HG02884 (cell line): Measurements from ENCODE around the gene FAM186B.

ENCODE experiments used
- ATAC-seq: cut with Tn5 transposase; IDR thresholded peaks from one replicate; pipeline ENCODE4 v1.9.1; 2021; ENCODE audit warnings: mild to moderate bottlenecking, moderate library complexity; ENCODE audit not compliant: unreplicated experiment

The FAM186B gene

DNA sequence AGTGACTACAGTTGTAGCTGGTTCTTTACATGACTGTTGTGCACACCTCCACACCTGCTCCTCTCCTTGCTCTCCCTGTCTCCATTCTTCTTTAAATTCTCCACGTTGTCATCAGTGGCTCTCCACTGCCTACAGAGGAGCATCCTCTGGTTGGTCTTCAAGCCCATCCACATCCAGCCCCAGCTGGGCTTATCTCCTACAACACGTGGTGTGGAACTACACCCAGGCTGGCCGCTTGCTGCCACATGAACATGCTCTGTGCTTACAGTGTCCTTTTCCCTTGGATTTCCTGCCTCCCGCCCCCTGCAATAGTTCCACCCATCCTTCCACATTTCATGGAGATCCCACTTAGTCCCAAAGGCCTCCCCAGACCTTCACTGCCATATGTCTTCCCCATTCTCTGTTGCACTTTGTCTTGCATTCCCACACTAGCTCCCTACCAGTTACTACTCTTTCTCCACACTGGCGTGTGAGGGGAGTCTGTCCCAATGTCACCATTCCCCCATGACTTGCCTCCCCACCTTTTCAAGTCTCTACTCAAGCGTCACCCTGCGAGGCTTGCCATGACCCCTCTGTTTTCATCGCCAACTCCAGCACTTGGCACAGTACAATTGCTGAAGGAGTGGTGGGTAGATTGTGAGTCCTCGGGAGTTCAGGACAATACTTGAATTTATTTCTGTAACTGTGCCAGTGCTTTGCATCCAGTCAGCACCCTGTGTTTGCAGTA lies 27.7 kb downstream of the FAM186B start:
- ATAC-seq: no peak

DNA sequence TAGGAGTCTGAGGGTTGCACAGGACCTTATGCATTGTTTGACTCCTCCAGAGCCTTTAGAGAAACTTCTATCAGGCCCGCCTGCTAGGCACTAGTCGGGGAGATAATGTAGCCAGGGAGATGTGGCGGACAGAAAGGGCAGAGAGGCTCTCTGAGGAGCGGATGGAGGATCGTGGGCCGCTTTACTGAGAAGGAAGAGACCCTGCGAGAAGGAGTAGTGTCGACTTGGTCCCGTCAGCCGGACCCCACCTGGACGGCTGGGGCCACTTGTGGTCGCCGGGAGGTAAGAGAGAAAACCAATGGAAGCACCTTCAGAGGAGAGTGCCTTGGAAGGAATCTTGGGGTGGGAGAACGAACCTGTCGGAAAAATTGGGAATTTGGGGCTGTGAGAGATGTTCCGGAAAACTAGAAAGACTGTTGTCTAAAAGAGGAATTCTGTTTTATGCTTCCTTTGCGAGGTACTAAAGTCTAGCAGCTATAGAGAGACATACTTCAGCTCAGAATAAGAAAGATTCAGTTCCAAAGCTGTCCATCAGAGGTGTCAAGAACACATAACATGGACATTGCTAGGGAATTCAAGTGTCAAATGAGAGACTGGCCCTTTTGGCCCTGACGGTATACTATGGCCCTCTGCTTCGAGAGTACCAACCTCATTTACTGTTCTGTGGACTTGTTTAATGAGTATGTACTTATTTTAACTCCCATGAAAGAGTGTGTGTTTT lies 36.8 kb downstream of the FAM186B start:
- ATAC-seq: peak; percentile 17

DNA sequence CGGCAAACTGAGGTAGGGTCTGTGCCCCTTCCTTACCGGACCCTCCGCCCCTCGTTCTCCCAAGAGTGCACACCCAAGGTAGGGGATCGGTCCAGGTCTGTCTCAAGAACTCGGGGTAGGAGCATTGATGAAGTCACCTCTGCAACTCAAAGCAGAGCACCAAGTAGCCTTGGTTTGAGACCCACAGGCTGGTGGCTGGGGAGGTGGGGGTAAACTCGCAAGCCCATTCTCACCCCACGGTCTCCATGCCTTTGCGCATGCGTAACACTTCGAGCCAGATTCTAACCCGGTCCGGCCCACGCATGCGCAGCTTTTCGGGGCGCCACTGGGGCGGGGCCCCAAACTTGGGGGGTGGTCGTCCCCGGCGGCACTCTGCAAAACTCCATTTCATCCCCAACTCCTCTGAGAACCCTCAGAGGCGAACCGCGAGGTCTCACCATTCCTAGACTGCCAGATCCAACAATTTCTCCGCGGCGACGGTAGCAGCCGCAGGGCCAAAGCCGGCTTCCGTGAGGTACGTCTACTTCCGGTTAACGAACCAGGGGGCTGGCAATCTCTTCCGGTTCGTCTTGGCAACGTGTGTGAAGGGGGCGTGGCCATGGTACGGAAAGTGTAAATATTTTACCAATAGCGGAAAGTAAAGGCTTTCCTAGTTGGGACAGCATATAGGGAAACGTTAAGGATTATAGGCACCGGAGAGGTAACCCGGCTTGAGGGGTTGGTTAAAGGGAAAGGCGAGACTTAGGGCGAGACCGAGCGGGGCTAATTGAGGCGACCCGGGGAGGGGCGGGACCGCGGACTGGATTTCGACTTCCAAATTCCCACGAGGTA lies 37.6 kb downstream of the FAM186B start, which contains the start of gene MCRS1:
Gene MCRS1 (minus strand): TSS at position 532 of the 831 bp plus-strand sequence. CDS start 1,411 bp downstream, outside the sequence.
- ATAC-seq: peak; percentile 75

DNA sequence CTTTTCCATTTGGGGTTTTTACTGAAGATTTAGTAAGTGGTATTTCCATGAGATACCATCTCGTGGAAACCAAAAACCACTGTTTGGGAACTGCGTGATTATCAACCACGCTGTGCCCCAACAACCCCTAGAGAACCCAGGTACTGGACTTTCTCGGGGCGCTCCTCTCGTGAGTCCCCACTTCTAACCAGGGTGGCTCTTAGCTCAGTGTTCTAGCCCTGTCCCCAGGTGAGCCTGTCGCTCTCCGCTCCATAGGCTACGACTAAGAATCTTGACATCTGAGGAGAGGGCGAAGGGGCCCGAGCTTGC lies 38.2 kb downstream of the FAM186B start:
- peak; percentile 5 for ATAC-seq

DNA sequence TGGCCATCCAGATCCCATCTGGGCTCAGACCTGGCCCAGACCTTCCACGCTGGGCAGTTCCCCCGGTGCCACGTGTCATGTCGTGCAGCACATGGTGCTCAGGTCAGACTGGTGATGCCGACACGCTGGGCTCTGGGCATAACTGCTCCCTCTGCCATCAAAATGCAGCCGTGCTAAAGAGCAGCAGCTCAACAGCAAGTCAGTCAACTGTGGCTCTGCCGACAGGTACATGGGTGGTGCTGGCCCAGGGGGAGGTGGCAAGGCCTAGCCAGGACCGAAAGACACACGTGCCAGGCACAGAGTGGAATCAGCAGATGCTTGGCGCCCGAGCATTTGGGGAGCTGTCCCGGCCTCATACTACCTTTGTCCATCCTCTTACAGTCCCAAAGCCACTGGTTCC lies 39.1 kb downstream of the FAM186B start:
- ATAC-seq: no peak

DNA sequence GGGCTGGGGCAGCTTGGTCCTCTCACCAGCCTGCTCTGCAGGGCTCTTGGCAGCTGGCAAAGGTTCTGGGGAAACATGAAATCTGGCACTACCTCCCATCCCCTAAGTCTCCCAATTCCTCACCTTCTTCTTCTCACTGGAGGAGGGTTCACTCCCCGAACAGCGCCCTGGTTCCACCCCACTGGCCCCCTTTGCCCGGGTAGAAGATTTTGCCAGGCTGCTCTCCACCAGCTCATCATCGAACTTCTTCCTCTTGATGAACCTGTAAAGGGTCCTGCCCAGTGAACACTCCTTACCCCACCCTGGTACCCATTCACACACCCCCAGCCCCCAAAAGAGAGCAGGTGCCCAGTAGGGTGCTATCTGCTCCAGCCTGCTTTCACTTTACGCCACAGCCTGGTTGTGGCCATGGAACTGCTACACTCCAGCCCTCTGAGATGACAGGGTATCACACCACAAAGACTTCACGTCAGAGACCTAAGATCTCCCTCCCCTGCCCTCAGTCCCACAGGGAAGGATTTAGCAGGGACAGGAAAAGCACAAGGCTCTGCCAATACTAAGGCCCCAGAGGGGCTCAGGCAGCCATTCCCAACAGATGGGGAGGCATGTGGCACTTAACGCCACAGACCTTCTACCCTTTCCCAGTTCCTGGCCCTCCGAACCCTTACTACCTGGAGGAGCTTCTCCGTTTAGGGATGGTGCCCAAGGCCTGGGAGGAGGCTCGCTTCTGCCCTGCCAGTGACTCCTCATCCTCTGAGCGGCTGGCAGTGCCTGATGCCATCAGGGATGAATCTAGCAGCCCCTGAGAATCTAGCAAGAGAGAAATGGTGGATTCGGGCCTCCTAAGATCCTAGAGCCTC lies 39.8 kb downstream of the FAM186B start:
- ATAC-seq: no peak

DNA sequence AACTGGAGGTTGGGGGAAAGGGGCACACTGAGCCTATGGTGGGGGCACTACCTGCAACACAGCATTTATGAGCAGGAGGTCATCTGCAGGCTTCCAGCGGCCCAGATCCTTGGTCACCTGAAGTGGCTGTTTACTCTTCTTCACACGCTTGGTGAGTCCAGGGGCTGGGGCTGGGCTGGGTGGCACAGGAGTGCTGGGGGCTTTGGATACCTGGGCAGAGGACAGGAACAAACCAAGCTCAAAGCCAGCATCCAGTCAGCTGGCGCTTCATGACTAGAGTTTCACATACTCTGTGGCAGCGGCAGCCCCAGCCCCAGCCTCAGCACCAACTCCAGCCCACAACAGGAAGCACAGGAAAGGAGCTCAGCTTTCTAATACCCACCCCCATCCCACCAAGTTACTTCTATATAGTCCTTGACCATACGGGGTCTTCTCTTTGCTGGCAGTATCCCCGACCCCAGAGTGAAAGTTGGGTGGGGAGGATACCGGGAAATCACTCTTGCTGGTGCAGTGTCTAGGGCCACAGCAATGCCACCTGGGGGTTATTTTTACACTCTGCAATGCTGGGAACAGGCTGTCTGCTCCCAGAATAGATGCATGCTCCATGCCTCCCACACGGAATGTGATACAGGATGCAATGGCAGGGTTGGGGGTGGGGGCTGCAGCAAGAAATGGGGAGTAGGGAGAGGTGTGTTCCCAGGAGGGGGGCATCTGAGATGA lies 40.6 kb downstream of the FAM186B start:
- no peak for ATAC-seq

DNA sequence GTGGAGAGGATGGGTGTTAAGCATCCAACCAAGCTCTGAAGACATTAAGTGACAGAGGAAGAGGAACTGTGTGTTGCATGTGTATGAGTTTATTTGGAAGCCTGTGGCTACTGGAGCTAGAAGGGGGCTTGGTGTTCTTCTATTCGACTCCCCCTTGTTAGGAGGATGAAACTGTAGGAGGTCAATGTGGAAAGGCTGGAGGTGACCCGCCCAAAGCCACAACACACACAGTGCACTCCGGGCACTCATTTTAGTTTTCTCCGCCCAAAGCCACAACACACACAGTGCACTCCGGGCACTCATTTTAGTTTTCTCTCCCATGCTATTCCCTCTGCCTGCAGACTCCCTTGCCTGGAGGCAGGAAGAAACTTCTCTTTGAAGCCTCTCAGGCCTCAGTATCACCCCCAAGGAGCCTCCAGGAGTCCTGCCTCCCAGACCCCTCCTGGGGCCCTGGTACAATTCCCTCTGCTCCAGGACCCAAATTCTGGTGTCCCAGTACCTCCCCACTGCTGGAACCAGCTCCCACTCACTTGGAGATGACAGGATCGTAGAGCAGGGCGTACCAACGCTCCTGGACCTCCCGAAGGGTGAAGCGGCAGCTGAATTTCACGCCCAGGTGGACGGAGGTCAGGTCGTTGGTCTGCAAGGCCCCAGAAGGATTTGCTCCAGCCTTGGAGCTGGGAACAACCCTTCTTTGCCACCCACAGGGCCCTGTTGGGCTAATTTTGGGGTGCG lies 41.3 kb downstream of the FAM186B start:
- no peak for ATAC-seq

DNA sequence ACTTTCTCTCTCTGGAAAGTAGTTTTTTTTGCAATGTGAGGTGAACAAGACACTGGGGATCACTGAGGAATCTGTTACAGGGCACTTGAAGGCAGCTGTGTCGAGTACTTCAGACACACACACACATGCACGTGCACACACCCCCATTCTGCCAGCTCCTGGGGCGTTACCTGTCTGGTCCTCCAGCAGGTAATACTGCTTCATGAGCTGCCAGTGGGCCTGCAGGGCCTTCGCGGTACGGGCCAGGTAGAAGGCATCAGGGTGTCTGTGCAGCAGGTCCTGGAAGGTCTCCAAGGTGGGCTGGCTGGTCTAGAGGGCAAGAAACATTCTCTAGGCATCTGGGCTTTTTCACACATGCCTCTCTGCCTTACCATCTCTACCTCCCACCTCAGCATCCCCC lies 42.6 kb downstream of the FAM186B start:
- ATAC-seq: no peak

DNA sequence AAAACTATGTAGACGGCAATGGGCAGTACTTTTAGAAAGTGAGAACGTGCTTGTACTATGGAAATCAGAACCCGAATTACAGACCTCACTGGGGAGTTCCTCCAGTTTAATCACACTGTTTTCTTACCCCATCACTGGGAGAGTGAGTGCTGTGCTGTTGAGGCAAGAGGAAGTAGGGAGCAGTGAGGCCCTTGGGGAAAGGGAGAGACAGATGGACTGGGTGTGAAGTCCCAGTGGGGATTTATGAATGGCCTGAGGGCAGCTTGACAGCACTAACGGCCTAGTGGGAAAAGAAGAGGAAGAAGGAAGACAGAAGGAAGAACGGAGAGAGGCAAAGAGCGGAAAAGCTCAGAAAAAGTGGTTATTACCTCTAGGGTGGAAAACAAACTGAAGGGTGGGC lies 43.2 kb downstream of the FAM186B start:
- ATAC-seq: no peak

DNA sequence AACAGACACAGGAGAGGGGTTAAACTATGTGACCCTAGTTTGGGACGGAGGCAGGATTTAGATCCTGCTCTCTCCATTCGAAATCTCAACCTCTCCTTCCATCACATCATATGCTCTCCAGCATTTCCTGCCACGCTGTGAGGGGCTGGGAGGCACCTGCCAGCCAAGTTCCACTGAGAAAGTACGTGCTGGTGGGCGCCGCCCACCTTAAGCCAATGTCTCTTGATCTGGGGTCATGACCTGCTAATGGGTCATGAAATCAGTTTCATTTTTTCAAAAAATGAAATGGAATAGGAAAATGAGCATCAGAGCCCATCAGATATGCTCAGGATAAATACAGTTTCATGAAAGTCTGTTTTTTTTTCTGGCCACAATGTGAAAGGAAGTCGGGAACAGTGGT lies 44.7 kb downstream of the FAM186B start:
- ATAC-seq: no peak

DNA sequence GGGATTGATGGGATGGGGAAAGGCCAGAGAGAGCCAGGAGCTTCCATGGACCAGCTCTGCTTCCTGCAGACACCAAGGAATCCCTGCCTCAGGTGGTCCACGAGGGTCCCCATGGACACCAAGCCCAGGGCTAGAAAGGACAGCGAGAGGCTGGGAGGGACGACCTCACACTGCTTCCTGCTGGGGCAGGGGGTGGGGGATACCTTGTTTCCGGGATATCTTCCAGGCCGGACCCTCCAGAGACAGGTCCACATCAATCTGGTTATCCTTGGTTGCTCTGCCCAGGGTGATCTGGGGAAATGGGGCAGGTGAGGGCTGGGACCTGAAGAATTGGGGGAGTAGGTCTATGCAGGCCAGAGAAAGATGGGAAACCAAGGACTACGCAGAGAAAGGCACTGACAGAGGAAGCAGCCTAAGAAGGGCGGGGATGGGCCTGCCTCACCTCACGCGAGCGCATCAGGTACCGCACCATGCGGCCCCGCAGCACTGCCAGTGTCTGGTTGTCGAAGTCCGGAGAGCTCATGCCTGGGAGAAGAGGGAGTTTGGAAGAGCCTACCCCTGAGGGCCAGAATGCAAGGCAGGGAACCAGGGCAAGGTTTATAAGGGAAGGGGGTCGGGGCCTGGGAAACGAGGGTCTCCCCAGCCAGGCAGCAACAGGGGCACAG lies 46.3 kb downstream of the FAM186B start:
- no peak for ATAC-seq

DNA sequence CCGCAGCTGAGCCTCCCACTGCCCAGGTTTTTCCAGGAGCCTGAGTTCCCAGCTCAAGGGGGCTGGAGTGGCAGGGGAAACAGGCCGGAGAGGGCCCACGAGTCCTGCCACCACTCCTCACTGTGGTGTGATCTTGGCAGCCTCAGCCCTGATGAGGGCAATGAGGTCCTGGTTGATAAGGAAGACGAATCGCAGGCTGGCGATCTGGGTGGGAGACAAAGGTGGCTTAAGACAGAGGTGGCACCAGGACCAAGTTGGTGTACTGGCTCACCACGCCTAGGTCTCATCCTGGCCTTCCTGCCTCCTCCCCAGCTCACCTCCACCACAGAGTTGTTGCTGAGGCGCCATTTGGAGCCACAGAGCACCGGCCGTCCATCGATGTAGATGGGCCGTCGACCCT lies 46.9 kb downstream of the FAM186B start:
- ATAC-seq: no peak

DNA sequence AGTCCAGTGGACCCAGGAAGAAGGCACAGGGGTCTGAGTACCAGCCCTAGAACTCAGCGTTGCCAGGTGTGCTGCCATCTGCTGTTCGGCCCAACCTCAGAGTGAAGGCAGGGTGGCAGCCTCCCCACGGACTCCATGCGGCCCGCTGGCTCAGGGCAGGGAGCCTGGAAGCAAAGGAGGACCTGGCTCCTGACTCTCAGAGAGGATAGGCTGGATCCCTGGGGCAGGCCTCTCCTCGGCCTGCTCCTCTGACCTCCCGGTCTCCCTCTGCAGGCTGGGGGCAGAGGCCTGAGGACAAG lies 47.6 kb downstream of the FAM186B start:
- ATAC-seq: no peak

DNA sequence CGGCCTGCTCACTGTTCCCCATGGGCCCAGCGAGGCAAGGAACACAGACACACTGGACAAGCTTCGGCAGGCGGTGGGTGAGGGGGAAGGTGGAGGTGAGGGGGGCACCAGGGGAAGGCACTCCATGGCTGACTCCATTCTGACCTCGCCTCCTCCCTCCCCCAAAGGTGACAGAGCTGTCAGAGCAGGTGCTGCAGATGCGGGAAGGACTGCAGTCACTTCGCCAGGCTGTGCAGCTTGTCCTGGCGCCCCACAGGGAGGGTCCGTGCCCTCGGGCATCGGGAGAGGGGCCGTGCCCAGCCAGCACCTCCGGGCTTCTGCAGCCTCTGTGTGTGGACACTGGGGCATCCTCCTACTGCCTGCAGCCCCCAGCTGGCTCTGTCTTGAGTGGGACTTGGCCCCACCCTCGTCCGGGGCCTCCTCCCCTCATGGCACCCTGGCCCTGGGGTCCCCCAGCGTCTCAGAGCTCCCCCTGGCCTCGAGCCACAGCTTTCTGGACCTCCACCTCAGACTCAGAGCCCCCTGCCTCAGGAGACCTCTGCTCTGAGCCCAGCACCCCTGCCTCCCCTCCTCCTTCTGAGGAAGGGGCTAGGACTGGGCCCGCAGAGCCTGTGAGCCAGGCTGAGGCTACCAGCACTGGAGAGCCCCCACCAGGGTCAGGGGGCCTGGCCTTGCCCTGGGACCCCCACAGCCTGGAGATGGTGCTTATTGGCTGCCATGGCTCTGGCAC lies 48.1 kb downstream of the FAM186B start:
- no peak for ATAC-seq

DNA sequence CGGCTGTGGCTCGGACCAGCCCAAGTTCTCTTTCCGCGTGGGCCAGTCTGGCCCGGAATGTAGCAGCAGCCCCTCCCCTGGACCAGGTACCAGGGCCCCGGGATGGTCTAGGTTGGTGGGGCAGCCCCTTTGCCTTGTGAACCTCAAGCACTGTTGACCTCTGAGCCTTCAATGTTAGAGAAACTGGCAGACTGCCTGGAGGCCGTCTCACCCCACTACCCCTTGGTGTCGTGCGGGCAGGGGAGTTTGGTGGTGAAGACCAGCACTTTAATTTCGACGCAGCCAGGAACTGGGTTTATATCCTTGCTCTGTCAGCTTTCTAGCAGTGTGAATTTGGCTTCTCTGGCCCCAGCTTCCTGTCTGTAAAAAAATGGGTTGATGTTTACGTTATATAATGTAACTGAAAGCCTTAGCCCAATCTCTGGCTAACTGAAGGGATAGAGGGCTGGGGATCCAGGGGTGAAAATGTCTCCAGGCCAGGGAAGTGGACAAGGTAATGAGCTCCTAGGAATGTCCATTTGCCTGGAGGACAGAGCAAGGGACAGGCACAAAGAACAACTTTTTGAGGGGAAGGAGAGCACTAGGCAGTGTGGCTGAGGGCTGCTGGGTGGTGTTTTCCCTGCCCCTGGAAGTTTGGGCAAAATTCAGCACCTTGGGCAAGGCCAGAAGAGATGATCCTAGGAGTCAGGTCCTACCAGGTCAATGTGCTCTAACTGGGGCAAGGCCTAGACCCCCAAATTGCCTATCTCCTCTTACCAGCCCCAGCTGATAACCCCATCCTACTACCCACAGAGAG lies 48.9 kb downstream of the FAM186B start:
- ATAC-seq: no peak

DNA sequence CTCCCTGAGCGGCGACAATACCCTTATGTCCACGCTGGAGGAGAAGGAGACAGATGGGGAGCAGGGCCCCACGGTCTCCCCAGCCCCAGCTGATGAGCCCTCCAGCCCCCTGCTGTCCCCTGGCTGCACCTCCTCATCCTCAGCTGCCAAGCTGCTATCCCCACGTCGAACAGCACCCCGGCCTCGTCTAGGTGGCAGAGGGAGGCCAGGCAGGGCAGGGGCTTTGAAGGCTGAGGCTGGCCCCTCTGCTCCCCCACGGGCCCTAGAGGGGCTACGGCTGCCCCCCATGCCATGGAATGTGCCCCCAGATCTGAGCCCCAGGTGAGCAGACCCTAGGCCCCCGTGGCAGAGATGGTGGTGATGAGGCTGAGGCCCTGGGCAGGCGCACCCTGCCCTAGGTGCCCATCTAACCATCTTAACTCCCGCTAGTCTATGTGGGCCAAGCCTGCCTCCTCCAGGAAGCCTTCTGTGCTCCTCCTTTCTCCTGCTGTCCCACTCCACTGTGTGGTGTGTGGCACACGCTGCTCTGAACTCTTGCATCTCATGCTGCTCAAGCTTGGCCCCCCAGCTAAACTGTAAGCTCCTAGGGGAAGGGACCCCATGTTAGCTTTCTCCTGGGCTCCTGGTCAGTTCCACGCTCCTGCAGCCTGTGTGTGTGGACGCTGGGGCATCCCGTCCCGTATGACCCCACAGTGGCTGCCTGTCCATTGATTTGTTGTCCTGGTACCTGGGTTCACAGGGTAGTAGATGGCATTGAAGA lies 49.6 kb downstream of the FAM186B start:
- no peak for ATAC-seq
